ENCODE results near the gene ESPL1. TPM values are rescaled to one million over a fixed set of nuclear protein-coding genes. Genes with fewer than 3 reads are reported as not detected.
A peak's percentile ranks its signal among the peaks of the same experiment; 100 is the strongest.

ESPL1 gene
- polyA plus RNA-seq, 1 experiment, result 7.3 TPM

GRCh38 chr12:53226815-53227214 is 41.3 kb upstream of the ESPL1 start:
- CTCF ChIA-PET, result no interaction called here
- no peaks in the 10 kb centered on the region for H3K27me3 ChIP-seq (ENCODE audit: control insufficient read depth, insufficient read depth, low read length)
- no peaks in the 10 kb centered on the region for H3K36me3 ChIP-seq (ENCODE audit: control insufficient read depth, insufficient read depth, low read length)
- no peak overlapping the region for H3K4me3 ChIP-seq (ENCODE audit: low read depth, low read length)
- POLR2A ChIA-PET, result no interaction called here
- no peak for DNase-seq (ENCODE audit: low read depth)
- no peak for TF ChIP-seq CTCF (IDR thresholded peaks at IDR 0.05; ENCODE audit: insufficient read depth, low read depth, low read length)

DNA sequence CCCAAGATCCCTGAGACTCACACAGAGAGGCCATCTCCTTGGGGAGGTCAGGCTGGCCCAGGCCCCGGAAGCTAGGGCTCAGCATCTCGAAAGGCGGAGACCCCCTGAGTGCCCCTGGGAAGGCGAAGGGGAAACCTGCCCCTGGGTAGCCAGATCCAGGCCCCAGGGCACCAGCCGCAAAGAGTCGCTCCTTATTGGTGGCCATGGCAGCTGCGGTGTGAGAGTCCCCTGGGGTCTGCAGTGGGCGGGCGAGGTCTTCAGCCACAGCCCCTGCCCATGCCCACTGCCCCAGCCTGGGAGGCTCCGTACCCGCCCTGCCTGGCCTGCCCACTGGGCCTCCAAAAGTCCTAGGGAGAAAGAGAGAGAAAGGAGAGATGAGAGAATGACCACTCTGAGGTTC is 40.8 kb upstream of the ESPL1 start:
- DNase-seq (ENCODE audit: low read depth), result no peak
- Histone ChIP-seq H3K4me3 (ENCODE audit: low read depth, low read length) (no peak overlapping the region), H3K27me3 (ENCODE audit: control insufficient read depth, insufficient read depth, low read length) (no peaks in the 10 kb centered on the region), H3K36me3 (ENCODE audit: control insufficient read depth, insufficient read depth, low read length) (no peaks in the 10 kb centered on the region)
- ChIA-PET POLR2A (no interaction called here), CTCF (interaction anchor here (1.0 kb wide), 2 partner anchors 14 to 30 kb away, joined by 3 read pairs; no protein-coding TSS in a partner anchor)
- no peak for TF ChIP-seq CTCF (IDR thresholded peaks at IDR 0.05; ENCODE audit: insufficient read depth, low read depth, low read length)

DNA sequence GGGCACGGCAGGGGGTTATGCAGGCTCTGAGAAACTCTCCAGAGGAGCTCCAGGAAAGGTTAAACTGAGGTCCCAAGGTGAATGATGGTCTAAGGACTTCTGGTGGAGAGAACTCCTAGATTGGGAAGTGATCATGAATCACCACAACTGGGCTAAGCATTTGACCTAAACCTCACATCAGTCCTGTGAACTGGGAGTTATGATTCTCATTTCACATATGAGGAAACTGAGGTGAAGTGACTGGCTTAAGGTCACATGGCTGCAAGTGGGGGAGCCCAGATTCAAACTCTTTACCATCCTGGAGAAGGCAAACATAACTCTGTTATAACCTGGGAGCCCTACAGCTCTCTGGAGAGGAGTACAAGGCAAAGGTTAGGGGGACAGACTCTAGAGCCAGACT is 40.3 kb upstream of the ESPL1 start:
- H3K4me3 ChIP-seq (ENCODE audit: low read depth, low read length), result no peak overlapping the region
- no peak for TF ChIP-seq CTCF (IDR thresholded peaks at IDR 0.05; ENCODE audit: insufficient read depth, low read depth, low read length)
- CTCF ChIA-PET, result interaction anchor here (1.0 kb wide), 2 partner anchors 14 to 29 kb away, joined by 3 read pairs; no protein-coding TSS in a partner anchor
- H3K27me3 ChIP-seq (ENCODE audit: control insufficient read depth, insufficient read depth, low read length), result no peaks in the 10 kb centered on the region
- DNase-seq (ENCODE audit: low read depth), result no peak
- POLR2A ChIA-PET, result no interaction called here
- no peaks in the 10 kb centered on the region for H3K36me3 ChIP-seq (ENCODE audit: control insufficient read depth, insufficient read depth, low read length)

- ChIA-PET POLR2A (no interaction called here), CTCF (interaction anchor here (0.7 to 1.4 kb wide), 3 partner anchors 10 to 24 kb away, joined by 3 to 6 read pairs (median 4); no protein-coding TSS in a partner anchor)
- Histone ChIP-seq H3K4me3 (ENCODE audit: low read depth, low read length) (no peak overlapping the region), H3K27me3 (ENCODE audit: control insufficient read depth, insufficient read depth, low read length) (no peaks in the 10 kb centered on the region), H3K36me3 (ENCODE audit: control insufficient read depth, insufficient read depth, low read length) (no peaks in the 10 kb centered on the region)
- no peak for TF ChIP-seq CTCF (IDR thresholded peaks at IDR 0.05; ENCODE audit: insufficient read depth, low read depth, low read length)
- DNase-seq (ENCODE audit: low read depth), result no peak
Observed at GRCh38 chr12:53229454-53229853, 38.6 kb upstream of the ESPL1 start.

GRCh38 chr12:53230108-53230845 is 37.8 kb upstream of the ESPL1 start:
- DNase-seq (ENCODE audit: low read depth), result no peak
- CTCF ChIA-PET, result interaction anchor here (0.9 to 1.8 kb wide), 3 partner anchors 11 to 17 kb away, joined by 4 to 6 read pairs (median 5); no protein-coding TSS in a partner anchor
- H3K36me3 ChIP-seq (ENCODE audit: control insufficient read depth, insufficient read depth, low read length), result no peaks in the 10 kb centered on the region
- no peaks in the 10 kb centered on the region for H3K27me3 ChIP-seq (ENCODE audit: control insufficient read depth, insufficient read depth, low read length)
- H3K4me3 ChIP-seq (ENCODE audit: low read depth, low read length), result peak overlapping the region; percentile 67
- POLR2A ChIA-PET, result no interaction called here
- no peak for TF ChIP-seq CTCF (IDR thresholded peaks at IDR 0.05; ENCODE audit: insufficient read depth, low read depth, low read length)

Measured in BJ (cell line).